GM18907 (cell line): ENCODE results near the gene HTRA3.

Experiments
- ATAC-seq: cut with Tn5 transposase; IDR thresholded peaks from one replicate; pipeline ENCODE4 v1.9.1; 2021; ENCODE audit warnings: mild to moderate bottlenecking, moderate library complexity; ENCODE audit not compliant: unreplicated experiment

Gene HTRA3

GRCh38 chr4:8306511-8307021 lies 37.0 kb downstream of the HTRA3 start:
- ATAC-seq, result no peak

GRCh38 chr4:8307121-8307520 lies 37.6 kb downstream of the HTRA3 start:
- ATAC-seq, result no peak

GRCh38 chr4:8307714-8308113 lies 38.2 kb downstream of the HTRA3 start:
- ATAC-seq, result no peak

- no peak for ATAC-seq
Observed at GRCh38 chr4:8308144-8308543, 38.6 kb downstream of the HTRA3 start.

DNA sequence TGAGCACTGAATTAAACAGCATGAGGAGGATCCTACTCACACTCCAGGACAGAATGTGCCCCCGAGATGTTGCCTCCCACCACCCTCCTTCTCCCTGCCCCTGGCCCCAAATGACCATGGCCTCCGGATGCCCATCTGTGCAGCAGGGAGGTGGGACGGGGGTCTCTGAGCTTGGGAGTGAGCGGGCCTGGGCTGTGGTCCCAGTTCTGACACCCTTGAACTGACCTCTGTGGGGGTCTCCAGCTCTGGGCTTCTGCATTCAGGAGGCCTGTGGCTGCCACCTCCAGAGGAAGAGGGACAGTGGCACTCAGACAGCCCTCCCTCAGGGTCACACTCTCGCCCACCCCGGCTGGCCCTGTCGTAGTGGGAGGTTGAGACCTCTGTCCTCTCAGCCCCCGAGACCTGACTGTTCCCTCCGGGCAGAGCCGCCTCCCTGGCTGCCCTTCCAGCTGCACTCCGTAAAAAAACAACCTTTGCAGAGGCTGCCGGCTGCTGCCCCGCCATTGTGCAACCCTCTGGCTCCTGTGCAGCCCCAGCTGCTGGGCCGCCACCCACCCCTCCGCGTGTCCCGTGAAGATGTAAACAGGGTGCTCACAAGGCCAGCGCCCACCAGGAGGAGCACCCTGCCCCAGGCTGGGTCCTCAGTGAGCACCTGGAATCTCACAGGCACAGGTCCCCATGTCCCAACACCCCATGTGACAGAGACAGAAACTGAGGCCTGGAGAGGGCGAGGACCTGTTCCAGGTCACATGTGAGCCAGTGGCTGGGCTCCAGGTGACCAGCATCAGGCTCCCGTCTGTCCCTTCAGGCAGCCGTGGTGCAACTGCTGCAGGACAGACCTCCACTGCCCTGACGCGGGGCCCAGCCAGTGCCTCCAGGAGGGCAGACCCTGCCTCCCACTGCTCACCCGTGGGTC lies 39.6 kb downstream of the HTRA3 start:
- no peak for ATAC-seq

DNA sequence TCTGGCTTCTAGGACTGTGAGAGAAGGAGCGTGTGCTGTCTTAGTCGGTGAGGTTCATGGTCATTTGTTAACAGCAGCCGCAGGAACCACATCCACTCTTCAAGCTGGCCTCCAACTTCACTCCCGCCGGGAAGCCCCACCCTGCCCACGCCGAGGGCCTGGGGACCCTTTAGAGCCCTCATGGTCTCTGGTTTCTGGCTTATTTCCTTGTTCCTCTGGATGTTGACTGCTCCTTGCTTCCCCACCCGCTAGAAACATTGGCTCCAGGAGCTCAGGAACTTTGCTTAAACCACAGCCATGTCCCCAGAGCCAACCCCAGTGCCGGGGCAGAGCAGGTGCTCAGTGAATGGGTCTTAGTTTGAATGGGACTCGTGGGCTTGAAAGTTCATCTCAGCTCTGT lies 40.8 kb downstream of the HTRA3 start:
- no peak for ATAC-seq

DNA sequence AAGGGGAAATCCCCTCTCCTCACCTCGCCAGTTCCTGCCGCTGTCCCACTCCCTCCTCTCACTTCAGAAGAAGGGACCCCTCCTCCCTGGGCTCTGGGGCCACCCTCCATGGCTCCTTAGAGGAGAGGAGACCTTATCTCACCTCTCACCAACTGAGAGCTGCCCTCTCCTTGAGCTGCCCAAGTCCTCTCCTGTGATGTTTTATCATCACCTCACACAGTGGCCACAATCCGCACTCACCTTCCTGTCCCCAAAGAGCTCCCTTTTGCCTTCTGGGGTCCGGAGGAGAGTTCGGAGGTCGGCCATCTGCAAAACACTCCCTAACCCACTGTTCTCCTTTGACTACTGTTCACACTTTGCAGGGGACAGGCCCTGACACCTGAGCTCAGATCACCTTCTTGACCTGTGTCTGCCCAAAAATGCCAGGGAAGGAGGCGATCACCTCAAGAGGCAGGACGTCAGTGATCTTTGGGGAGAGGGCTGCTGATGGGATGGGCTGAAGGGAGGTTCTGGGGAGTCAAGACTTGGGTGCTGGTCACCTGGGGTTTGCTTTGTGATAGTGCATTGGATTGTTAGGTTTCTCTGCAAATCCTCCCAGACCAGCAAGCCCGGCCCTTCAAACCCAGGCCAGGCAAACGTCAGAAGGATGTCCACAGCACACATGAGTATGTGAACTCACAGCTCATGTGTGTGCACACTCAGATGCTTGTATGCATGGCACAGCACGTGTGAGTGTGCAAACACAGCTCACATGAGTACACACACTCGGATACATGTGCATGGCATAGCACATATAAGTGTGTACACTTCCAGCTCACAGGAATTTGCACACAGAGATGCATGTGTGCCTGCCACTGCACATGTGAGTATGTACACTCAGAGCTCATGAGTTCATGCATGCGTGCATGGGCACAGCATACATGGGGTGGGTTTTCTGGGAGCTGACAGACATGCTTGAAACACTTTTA lies 41.8 kb downstream of the HTRA3 start:
- ATAC-seq, result no peak

- ATAC-seq, result no peak
Observed at GRCh38 chr4:8312069-8312445, 42.5 kb downstream of the HTRA3 start.

GRCh38 chr4:8312976-8313375 lies 43.4 kb downstream of the HTRA3 start:
- ATAC-seq, result no peak

DNA sequence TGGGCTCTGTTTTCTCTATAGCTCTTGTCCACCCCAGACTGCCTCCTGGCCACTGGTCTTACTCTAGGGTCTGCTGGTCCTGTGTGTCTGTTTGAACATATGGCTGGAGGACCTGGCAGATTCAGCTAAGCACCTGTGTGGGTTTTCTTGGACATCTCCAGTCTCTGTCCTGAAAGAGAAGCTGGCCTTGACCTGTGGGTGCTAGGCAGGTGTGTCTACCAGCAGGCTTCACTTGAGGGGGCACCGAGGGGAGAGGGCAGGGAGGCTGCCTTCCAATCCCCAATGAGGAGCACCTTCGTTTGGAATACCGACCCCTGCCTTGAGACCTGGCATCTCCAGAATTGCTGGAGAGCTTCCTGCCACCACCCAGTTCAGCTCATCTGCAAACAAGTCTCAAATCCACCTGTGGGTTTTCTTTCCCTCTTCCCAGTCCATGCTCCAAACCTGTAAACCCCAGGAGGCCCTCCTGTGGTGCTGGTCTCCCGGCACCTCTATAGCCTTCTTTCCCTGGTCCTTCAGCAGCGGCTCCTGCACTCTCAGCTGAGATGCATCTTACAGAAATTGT lies 45.2 kb downstream of the HTRA3 start:
- ATAC-seq, result no peak

DNA sequence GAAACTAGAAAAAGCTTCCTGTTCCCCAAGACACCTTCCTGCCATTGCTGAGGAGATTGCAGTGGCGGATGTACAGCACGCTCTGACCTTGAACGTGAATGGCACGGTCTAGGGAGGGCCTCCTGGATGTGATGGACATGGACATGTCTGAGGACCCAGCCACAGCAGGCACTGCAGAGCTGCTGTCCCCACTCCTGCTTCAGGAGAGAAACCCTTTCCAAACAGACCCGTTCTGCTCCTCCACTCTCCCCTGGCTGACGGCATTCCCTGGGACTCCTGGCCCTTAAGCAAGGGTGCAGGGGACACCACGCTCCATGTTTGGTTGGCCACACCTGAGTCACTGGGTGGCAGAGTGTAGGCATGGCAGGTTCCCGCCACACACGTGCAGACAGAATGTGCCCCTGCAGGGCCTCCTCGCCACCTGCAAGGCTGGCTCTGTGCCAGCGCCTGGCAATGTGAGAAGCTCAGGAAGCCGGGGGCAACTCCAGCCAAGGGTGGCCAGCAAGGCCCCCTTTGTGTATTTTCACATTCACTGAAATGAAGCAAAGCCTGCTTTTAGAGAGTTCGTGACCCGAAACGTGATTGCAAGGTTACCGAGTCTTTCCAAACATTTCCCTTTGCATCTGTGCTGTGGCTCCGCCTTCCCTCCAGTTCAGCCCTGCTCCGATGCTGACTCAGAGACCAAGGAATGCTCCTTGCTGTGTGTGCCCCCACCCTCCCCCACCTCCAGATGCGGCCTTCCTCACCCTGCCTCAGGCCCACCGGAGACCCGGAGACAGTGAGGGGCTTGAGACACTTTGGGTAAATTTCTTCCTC lies 46.1 kb downstream of the HTRA3 start:
- no peak for ATAC-seq

- no peak for ATAC-seq
Observed at GRCh38 chr4:8316251-8316771, 46.8 kb downstream of the HTRA3 start.

GRCh38 chr4:8316911-8317351 lies 47.4 kb downstream of the HTRA3 start:
- ATAC-seq, result no peak

- ATAC-seq, result no peak
Observed at GRCh38 chr4:8317474-8317873, 47.9 kb downstream of the HTRA3 start.

DNA sequence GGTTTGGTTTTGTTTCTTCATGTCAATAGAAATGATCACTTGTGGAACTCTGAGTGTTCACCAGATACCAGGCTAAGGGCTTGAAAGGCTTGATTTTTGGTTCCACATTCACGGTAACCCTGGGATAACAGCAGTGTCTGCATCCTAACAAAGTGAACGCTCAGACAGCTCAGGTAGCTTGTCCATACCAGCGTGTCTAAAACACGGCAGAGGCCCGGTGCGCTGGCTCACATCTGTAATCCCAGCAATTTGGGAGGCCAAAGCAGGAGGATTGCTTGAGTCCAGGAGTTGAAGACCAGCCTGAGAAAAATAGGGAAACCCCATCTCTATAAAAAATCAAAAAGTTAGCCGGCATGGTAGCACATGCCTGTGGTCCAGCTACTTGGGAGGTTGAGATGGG lies 49.0 kb downstream of the HTRA3 start:
- no peak for ATAC-seq

DNA sequence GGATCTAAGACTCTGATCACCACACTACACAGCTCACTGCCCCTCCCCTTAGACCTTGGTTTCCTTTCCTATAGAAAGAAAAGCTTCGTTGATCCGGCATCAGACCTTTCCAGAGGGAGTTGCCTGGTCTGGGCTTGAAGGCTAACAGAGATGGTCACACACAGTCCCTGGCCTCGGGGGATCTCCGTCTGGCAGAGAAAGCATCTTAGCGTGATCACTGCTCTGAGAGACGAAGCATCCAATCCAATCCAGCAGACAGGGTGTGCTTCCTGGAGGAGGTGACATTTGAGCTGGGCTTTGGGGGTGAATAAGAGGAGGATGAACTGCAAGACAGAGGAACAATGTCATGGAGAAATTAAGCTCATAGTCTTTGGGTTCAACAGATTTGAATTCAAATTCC lies 49.5 kb downstream of the HTRA3 start:
- no peak for ATAC-seq

- ATAC-seq, result no peak
Observed at GRCh38 chr4:8319731-8320385, 50.3 kb downstream of the HTRA3 start.

GRCh38 chr4:8320386-8320750 lies 50.8 kb downstream of the HTRA3 start:
- ATAC-seq, result no peak

DNA sequence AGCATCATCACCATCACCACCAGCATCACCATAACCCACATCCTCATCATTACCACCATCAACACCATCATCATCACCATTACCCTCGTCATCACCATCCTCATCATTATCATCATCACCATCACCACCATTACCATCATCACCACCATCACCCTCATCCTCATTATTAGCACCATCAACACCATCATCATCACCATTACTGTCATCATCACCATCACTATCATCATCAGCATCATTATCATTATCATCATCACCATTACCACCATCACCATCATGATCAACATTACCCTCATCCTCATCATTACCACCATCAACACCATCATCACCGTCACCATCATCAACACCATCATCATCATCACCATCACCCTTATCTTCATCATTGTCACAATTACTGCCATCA lies 51.7 kb downstream of the HTRA3 start:
- ATAC-seq, result no peak

DNA sequence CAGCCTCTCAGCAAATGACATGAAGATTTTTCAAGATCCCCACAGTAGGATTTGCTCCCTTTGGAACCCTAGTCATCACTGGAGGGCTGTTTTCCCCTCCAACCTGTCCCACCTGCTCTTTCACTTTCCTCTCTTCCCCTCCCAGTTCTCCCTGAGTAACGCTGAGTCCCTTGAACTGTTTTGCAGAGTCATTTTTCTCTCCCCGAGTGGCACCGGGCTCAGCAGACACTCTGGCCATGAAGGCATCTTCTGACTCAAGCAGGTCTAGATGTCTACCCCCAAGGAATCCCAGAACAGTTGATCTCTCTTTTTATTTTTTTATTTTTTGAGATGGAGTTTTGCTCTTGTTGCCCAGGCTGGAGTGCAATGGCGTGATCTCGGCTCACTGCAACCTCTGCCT lies 52.2 kb downstream of the HTRA3 start:
- no peak for ATAC-seq
